Chondrocyte (in vitro differentiated cells): ENCODE measurements around the gene PNKP. TPM values are rescaled to one million over a fixed set of nuclear protein-coding genes. Genes with fewer than 3 reads are reported as not detected.

ENCODE experiments used
- DNase-seq: peaks from one replicate; pipeline ENCODE4 v3.0.0; 2021; ENCODE audit warnings: mixed read lengths, low spot score
- H3K27ac Mint-ChIP-seq: one replicate; pipeline ENCODE4 v1.8.0; 2021; ENCODE audit warnings: mild to moderate bottlenecking, moderate library complexity, mixed read lengths; ENCODE audit not compliant: unreplicated experiment
- H3K27me3 Mint-ChIP-seq: 2 replicates; pipeline ENCODE4 v1.8.0; 2021; ENCODE audit warnings: low read depth, mixed read lengths
- H3K36me3 Mint-ChIP-seq: 2 replicates; pipeline ENCODE4 v1.8.0; 2021; ENCODE audit warnings: low read depth, mixed read lengths
- H3K4me1 Mint-ChIP-seq: 2 replicates; pipeline ENCODE4 v1.8.0; 2021; ENCODE audit warnings: low read depth, mild to moderate bottlenecking, mixed read lengths
- H3K4me3 Mint-ChIP-seq: one replicate; pipeline ENCODE4 v1.8.0; 2021; ENCODE audit warnings: mild to moderate bottlenecking, moderate library complexity, mixed read lengths; ENCODE audit not compliant: unreplicated experiment
- H3K9me3 Mint-ChIP-seq: 2 replicates; pipeline ENCODE4 v1.8.0; 2021; ENCODE audit warnings: low read depth, mixed read lengths
- CTCF ChIP-seq: fragments of 200-600 bp; sonication (generic); IDR thresholded peaks from 2 replicates; pipeline ENCODE4 v1.5.0; 2021; ENCODE audit warnings: antibody characterized with exemption, mild to moderate bottlenecking, moderate library complexity
- total RNA-seq: library from RNA; stranded (reverse); gene quantifications from 3 replicates; pipeline ENCODE4 v1.2.1, GENCODE V29; 2021

PNKP gene
- total RNA-seq, 1 donor from 2014 or later: 52.4 TPM

- Mint-ChIP-seq H3K4me3 (no peak overlapping the region), H3K36me3 (peaks cover 4% of the 10 kb centered on the region), H3K27ac (peak overlapping the region; percentile 8), H3K4me1 (peaks cover 39% of the 10 kb centered on the region), H3K27me3 (no peaks in the 10 kb centered on the region), H3K9me3 (no peaks in the 10 kb centered on the region)
- TF ChIP-seq CTCF: no peak
- DNase-seq: peak; percentile 82
Observed at GRCh38 chr19:49873834-49874233, 6.5 kb upstream of the PNKP start.

- Mint-ChIP-seq H3K9me3 (no peaks in the 10 kb centered on the region), H3K27ac (no peak overlapping the region), H3K36me3 (peaks cover 3% of the 10 kb centered on the region), H3K27me3 (no peaks in the 10 kb centered on the region), H3K4me1 (peaks cover 32% of the 10 kb centered on the region), H3K4me3 (no peak overlapping the region)
- no peak for DNase-seq
- TF ChIP-seq CTCF: no peak
Observed at GRCh38 chr19:49873129-49873521, 5.7 kb upstream of the PNKP start.

GRCh38 chr19:49872245-49873128 is 5.1 kb upstream of the PNKP start:
- no peaks in the 10 kb centered on the region for H3K9me3 Mint-ChIP-seq
- peaks cover 35% of the 10 kb centered on the region for H3K4me1 Mint-ChIP-seq
- peak; percentile 69 for DNase-seq
- H3K27me3 Mint-ChIP-seq: no peaks in the 10 kb centered on the region
- no peak overlapping the region for H3K4me3 Mint-ChIP-seq
- no peak for TF ChIP-seq CTCF
- H3K27ac Mint-ChIP-seq: peak overlapping the region; percentile 39
- peaks cover 3% of the 10 kb centered on the region for H3K36me3 Mint-ChIP-seq

- Mint-ChIP-seq H3K36me3 (peaks cover 3% of the 10 kb centered on the region), H3K4me1 (peaks cover 40% of the 10 kb centered on the region), H3K27ac (peak overlapping the region; percentile 39), H3K27me3 (no peaks in the 10 kb centered on the region), H3K9me3 (no peaks in the 10 kb centered on the region), H3K4me3 (no peak overlapping the region)
- no peak for DNase-seq
- no peak for TF ChIP-seq CTCF
Observed at GRCh38 chr19:49871349-49871985, 4.1 kb upstream of the PNKP start.

- no peak for TF ChIP-seq CTCF
- Mint-ChIP-seq H3K9me3 (no peaks in the 10 kb centered on the region), H3K36me3 (peaks cover 3% of the 10 kb centered on the region), H3K4me1 (peaks cover 46% of the 10 kb centered on the region), H3K4me3 (no peak overlapping the region), H3K27me3 (no peaks in the 10 kb centered on the region), H3K27ac (peak overlapping the region; percentile 95)
- peak; percentile 91 for DNase-seq
Observed at GRCh38 chr19:49870309-49870901, 3.0 kb upstream of the PNKP start.
